ENCODE measurements around the gene COBLL1. TPM values are rescaled to one million over a fixed set of nuclear protein-coding genes. Genes with fewer than 3 reads are reported as not detected.

COBLL1 gene
- total RNA-seq, 1 donor from 2014 or later: 95.3 TPM

GRCh38 chr2:164644036-164644700 lies 197.5 kb downstream of the COBLL1 start:
- Histone ChIP-seq H3K4me3 (no peak overlapping the region), H3K27me3 (no peaks in the 10 kb centered on the region), H3K27ac (no peak overlapping the region), H3K4me1 (no peaks in the 10 kb centered on the region), H3K36me3 (no peaks in the 10 kb centered on the region), H3K9me3 (peaks cover 12% of the 10 kb centered on the region)
- intact Hi-C loops (cut with DNase I): no loop called here
- ATAC-seq (no peak), DNase-seq (no peak)
- TF ChIP-seq CTCF (IDR thresholded peaks at IDR 0.05): no peak

GRCh38 chr2:164642946-164643555 lies 198.6 kb downstream of the COBLL1 start:
- intact Hi-C loops (cut with DNase I): no loop called here
- no peak overlapping the region for H3K4me3 ChIP-seq
- no peak overlapping the region for H3K27ac ChIP-seq
- H3K27me3 ChIP-seq: no peaks in the 10 kb centered on the region
- DNase-seq (no peak), ATAC-seq (no peak)
- no peak for TF ChIP-seq CTCF (IDR thresholded peaks at IDR 0.05)
- peaks cover under 1% of the 10 kb centered on the region for H3K9me3 ChIP-seq
- H3K36me3 ChIP-seq: no peaks in the 10 kb centered on the region
- H3K4me1 ChIP-seq: no peaks in the 10 kb centered on the region

GRCh38 chr2:164642268-164642667 lies 199.4 kb downstream of the COBLL1 start:
- intact Hi-C loops (cut with DNase I): no loop called here
- H3K27me3 ChIP-seq: no peaks in the 10 kb centered on the region
- TF ChIP-seq CTCF (IDR thresholded peaks at IDR 0.05): no peak

More at GRCh38 chr2:164642268-164642667, 199.4 kb downstream of the COBLL1 start:
- Histone ChIP-seq H3K27ac (no peak overlapping the region), H3K9me3 (no peaks in the 10 kb centered on the region), H3K4me3 (no peak overlapping the region), H3K4me1 (no peaks in the 10 kb centered on the region), H3K36me3 (no peaks in the 10 kb centered on the region)
- no peak for DNase-seq
- no peak for ATAC-seq

Other genes starting within 250 kb of the COBLL1 start
- 8.9 TPM for gene GRB14, start 220.3 kb downstream of the COBLL1 start, total RNA-seq
- 0.41 TPM for gene SLC38A11, start 113.7 kb upstream of the COBLL1 start, total RNA-seq

Measured in upper lobe of right lung (tissue), 1 donor.